HG03159 (cell line): ENCODE data around the gene FAM114A2.

Experiments
- ATAC-seq: cut with Tn5 transposase; IDR thresholded peaks from one replicate; pipeline ENCODE4 v1.9.1; 2021; ENCODE audit warnings: mild to moderate bottlenecking, moderate library complexity; ENCODE audit not compliant: unreplicated experiment

FAM114A2 gene

GRCh38 chr5:153952057-153952456 lies 86.7 kb downstream of the FAM114A2 start:
- no peak for ATAC-seq

- no peak for ATAC-seq
These were observed 97.4 kb downstream of the FAM114A2 start for GRCh38 chr5:153941265-153941664.
